Neuronal stem cell (in vitro differentiated cells): ENCODE measurements around the gene MEGF11.
A peak's percentile ranks its signal among the peaks of the same experiment; 100 is the strongest.

Experiments used
- DNase-seq: peaks from one replicate; pipeline ENCODE4 v3.0.0-alpha.2; 2013; ENCODE audit warnings: low spot score
- H2AFZ ChIP-seq: one replicate; pipeline ENCODE4 v1.6.1; 2013; ENCODE audit warnings: mild to moderate bottlenecking, low read length, inconsistent platforms
- H2AK5ac ChIP-seq: 2 replicates; pipeline ENCODE4 v1.6.1; 2013; ENCODE audit warnings: low read depth, mild to moderate bottlenecking, inconsistent platforms, low read length, moderate library complexity, mixed read lengths
- H2BK120ac ChIP-seq: 2 replicates; pipeline ENCODE4 v1.6.1; 2013; ENCODE audit warnings: low read depth, mild to moderate bottlenecking, inconsistent platforms, low read length, moderate library complexity, mixed read lengths
- H2BK12ac ChIP-seq: one replicate; pipeline ENCODE4 v1.6.1; 2013; ENCODE audit warnings: low read length, inconsistent platforms
- H2BK15ac ChIP-seq: 2 replicates; pipeline ENCODE4 v1.6.1; 2013; ENCODE audit warnings: mild to moderate bottlenecking, low read length, inconsistent platforms, mixed read lengths
- H2BK5ac ChIP-seq: one replicate; pipeline ENCODE4 v1.6.1; 2013; ENCODE audit warnings: inconsistent platforms, mild to moderate bottlenecking, low read length, moderate library complexity
- H3K14ac ChIP-seq: one replicate; pipeline ENCODE4 v1.6.1; 2013; ENCODE audit warnings: low read length, inconsistent platforms
- H3K18ac ChIP-seq: 2 replicates; pipeline ENCODE4 v1.6.1; 2013; ENCODE audit warnings: low read length, inconsistent platforms
- H3K23ac ChIP-seq: 2 replicates; pipeline ENCODE4 v1.6.1; 2013; ENCODE audit warnings: low read depth, mild to moderate bottlenecking, mixed read lengths, low read length, inconsistent platforms; ENCODE audit not compliant: poor library complexity
- H3K27ac ChIP-seq: replicated peaks from 3 replicates; pipeline ENCODE4 v1.5.1; 2013; ENCODE audit warnings: low read length, inconsistent platforms
- H3K27me3 ChIP-seq, 3 experiments: 2 replicates each; pipeline ENCODE4 v1.6.1; 2013; ENCODE audit warnings: low read length in 3 of 3, mild to moderate bottlenecking in 2 of 3, inconsistent platforms in 1 of 3, low read depth in 1 of 3, mixed read lengths in 1 of 3, moderate library complexity in 1 of 3; ENCODE audit not compliant: control insufficient read depth in 3 of 3, insufficient read depth in 3 of 3
- H3K36me3 ChIP-seq, 2 donors: replicated peaks in 1 of 2; 2 replicates each; pipeline ENCODE4 v1.6.1; 2013; ENCODE audit warnings: low read length in 2 of 2; ENCODE audit not compliant: control insufficient read depth in 2 of 2, insufficient read depth in 2 of 2
- H3K4ac ChIP-seq: 2 replicates; pipeline ENCODE4 v1.6.1; 2013; ENCODE audit warnings: inconsistent platforms, mild to moderate bottlenecking, low read length, moderate library complexity
- H3K4me1 ChIP-seq, 2 donors: 1 replicate in 1 of 2; 2 replicates in 1 of 2; pipeline ENCODE4 v1.6.1; 2013; ENCODE audit warnings: low read length in 2 of 2, low read depth in 1 of 2; ENCODE audit not compliant: control insufficient read depth in 2 of 2, insufficient read depth in 1 of 2
- H3K4me2 ChIP-seq: one replicate; pipeline ENCODE4 v1.6.1; 2013; ENCODE audit warnings: mild to moderate bottlenecking, low read length, inconsistent platforms; ENCODE audit not compliant: insufficient read depth, poor library complexity, severe bottlenecking
- H3K4me3 ChIP-seq, 2 donors: 2 replicates each; pipeline ENCODE4 v1.5.1; 2013; ENCODE audit warnings: low read length in 2 of 2, mild to moderate bottlenecking in 2 of 2, inconsistent platforms in 1 of 2, moderate library complexity in 1 of 2
- H3K79me1 ChIP-seq: one replicate; pipeline ENCODE4 v1.6.1; 2013; ENCODE audit warnings: low read depth, mild to moderate bottlenecking, inconsistent platforms, low read length, moderate library complexity
- H3K9ac ChIP-seq: one replicate; pipeline ENCODE4 v1.6.1; 2013; ENCODE audit warnings: mild to moderate bottlenecking, low read depth, low read length, inconsistent platforms; ENCODE audit not compliant: poor library complexity
- H3K9me3 ChIP-seq, 2 donors: replicated peaks in 1 of 2; 2 replicates each; pipeline versions ENCODE3 to v1.6.1; 2013; ENCODE audit warnings: low read length in 2 of 2, mild to moderate bottlenecking in 2 of 2, inconsistent platforms in 1 of 2, low read depth in 1 of 2, mixed read lengths in 1 of 2, moderate library complexity in 1 of 2; ENCODE audit not compliant: control insufficient read depth in 2 of 2, insufficient read depth in 1 of 2
- H4K8ac ChIP-seq: one replicate; pipeline ENCODE4 v1.6.1; 2013; ENCODE audit warnings: low read depth, mild to moderate bottlenecking, inconsistent platforms, low read length, moderate library complexity
- H4K91ac ChIP-seq: one replicate; pipeline ENCODE4 v1.6.1; 2013; ENCODE audit warnings: low read length, low read depth, mild to moderate bottlenecking, inconsistent platforms; ENCODE audit not compliant: poor library complexity
- WGBS, 2 donors: extraction: QIAGEN DNeasy Blood & Tissue Kit; methylation state at CpG; one replicate each; pipeline ENCODE4 v1.1.7; 2013; ENCODE audit warnings: missing lambda C conversion rate in 2 of 2, mixed read lengths in 1 of 2; ENCODE audit not compliant: insufficient read length in 2 of 2, insufficient replicate concordance in 1 of 2; ENCODE audit errors: extremely low coverage in 2 of 2; 5-methylcytosine and 5-hydroxymethylcytosine counted together

The MEGF11 gene

DNA sequence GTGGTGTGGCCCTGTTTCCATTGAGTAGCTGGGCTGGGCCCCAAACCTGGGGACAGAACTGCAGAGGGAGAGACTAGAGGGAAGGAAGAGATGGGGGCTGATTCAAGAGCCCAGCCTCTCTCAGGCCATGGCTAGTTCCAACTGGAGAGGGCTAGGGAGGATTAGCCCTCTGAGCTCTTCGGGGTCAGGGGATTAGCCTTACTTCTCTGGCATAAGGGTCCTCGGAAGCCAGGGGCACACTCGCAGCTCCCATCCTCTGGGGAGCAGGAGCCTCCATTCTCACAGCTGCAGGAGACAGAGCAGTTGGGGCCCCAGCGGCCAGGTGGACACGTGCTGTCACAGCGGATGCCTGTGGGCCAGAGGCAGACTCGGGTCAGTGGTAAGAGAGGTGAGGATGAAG, 330.9 kb downstream of the MEGF11 start:
- H2AK5ac ChIP-seq, result no peak overlapping the region
- no peak overlapping the region for H2BK120ac ChIP-seq
- H2BK15ac ChIP-seq, result no peak overlapping the region
- H3K27me3 ChIP-seq, result no peaks in the 10 kb centered on the region
- H3K4ac ChIP-seq, result no peak overlapping the region
- H3K14ac ChIP-seq, result no peak overlapping the region
- no CpG with 5 or more reads among the region's 7 CpGs for WGBS, 2 donors
- no peak for DNase-seq
- no peaks in the 10 kb centered on the region for H3K79me1 ChIP-seq
- H2BK12ac ChIP-seq, result no peak overlapping the region
- H3K4me2 ChIP-seq, result no peak overlapping the region
- no peaks in the 10 kb centered on the region for H3K9me3 ChIP-seq
- H4K91ac ChIP-seq, result no peak overlapping the region
- H3K18ac ChIP-seq, result peak overlapping the region; percentile 51
- no peak overlapping the region for H3K4me3 ChIP-seq
- no peak overlapping the region for H3K23ac ChIP-seq
- H2BK5ac ChIP-seq, result no peak overlapping the region
- no peak overlapping the region for H2AFZ ChIP-seq
- no peak overlapping the region for H4K8ac ChIP-seq
- H3K9ac ChIP-seq, result peak overlapping the region; percentile 33
- H3K4me1 ChIP-seq, result no peaks in the 10 kb centered on the region
- H3K27ac ChIP-seq, result no peak overlapping the region
- H3K36me3 ChIP-seq, result no peaks in the 10 kb centered on the region

DNA sequence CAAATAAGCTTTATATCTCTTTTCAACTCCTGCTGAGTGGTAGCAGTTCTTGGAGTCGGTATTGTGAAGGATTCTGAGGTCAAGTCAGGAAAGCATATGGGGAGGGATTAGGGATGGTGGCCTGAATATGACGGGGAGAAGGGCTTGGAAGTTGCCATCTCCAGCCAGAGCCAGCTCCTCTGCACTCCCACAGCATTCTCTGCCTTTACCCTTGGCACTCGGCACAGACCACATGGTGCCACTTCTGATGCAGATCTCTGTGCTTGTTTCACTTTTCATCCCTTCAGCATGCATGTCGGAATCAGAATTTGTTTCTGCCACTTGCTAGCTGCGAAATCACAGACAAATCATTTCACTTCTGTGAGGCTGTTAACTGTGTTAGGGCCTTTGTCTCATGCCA, 331.8 kb downstream of the MEGF11 start:
- Histone ChIP-seq H2BK15ac (no peak overlapping the region), H3K79me1 (no peaks in the 10 kb centered on the region), H3K18ac (no peak overlapping the region), H3K27me3 (no peaks in the 10 kb centered on the region), H3K14ac (no peak overlapping the region), H4K91ac (no peak overlapping the region), H4K8ac (no peak overlapping the region), H2BK5ac (no peak overlapping the region), H3K4me2 (no peak overlapping the region), H3K36me3 (no peaks in the 10 kb centered on the region), H3K27ac (no peak overlapping the region), H3K9ac (no peak overlapping the region), H3K23ac (no peak overlapping the region), H3K4ac (no peak overlapping the region), H3K4me3 (no peak overlapping the region), H3K4me1 (peaks cover 2 to 3% of the 10 kb centered on the region in 2 donors), H2AK5ac (no peak overlapping the region), H3K9me3 (no peaks in the 10 kb centered on the region), H2BK12ac (no peak overlapping the region), H2BK120ac (no peak overlapping the region), H2AFZ (no peak overlapping the region)
- DNase-seq, result no peak
- no CpG with 5 or more reads among the region's 5 CpGs for WGBS, 2 donors

DNA sequence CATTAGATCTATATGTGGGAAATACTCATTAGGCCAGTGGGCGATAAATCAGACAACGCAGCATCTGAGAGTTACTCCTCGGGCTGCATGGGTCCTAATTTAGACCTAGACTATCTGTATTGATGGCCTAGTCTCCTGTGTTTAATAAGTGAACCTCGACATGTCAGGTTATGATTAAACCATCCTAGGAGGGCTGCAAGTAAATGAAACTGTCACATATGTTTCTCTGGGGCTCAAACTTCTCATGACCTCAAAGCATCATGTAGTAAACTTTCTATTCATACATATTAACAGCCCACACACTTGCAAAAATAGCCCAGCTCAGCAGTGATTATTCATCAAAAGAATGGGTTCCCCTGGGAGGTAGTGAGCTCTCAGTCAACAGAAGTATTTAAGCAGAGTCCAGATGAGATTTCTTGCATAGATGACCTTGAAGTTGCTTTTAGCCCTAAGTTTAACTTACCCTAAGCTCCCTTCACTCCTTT, 332.7 kb downstream of the MEGF11 start:
- no peak overlapping the region for H2BK15ac ChIP-seq
- no peak overlapping the region for H2BK5ac ChIP-seq
- no peak overlapping the region for H3K4ac ChIP-seq
- H2BK120ac ChIP-seq, result no peak overlapping the region
- no peaks in the 10 kb centered on the region for H3K9me3 ChIP-seq
- no peaks in the 10 kb centered on the region for H3K79me1 ChIP-seq
- no peak overlapping the region for H3K23ac ChIP-seq
- no peaks in the 10 kb centered on the region for H3K36me3 ChIP-seq
- no CpG with 5 or more reads among the region's 4 CpGs for WGBS, 2 donors
- no peak overlapping the region for H3K14ac ChIP-seq
- H3K4me1 ChIP-seq, result peaks cover 7 to 8% of the 10 kb centered on the region in 2 donors
- H4K8ac ChIP-seq, result no peak overlapping the region
- no peak overlapping the region for H3K4me3 ChIP-seq
- no peak overlapping the region for H4K91ac ChIP-seq
- H3K4me2 ChIP-seq, result no peak overlapping the region
- no peak overlapping the region for H3K9ac ChIP-seq
- no peaks in the 10 kb centered on the region for H3K27me3 ChIP-seq
- no peak overlapping the region for H2BK12ac ChIP-seq
- H3K18ac ChIP-seq, result no peak overlapping the region
- H2AFZ ChIP-seq, result no peak overlapping the region
- DNase-seq, result no peak
- no peak overlapping the region for H3K27ac ChIP-seq
- H2AK5ac ChIP-seq, result no peak overlapping the region

- H3K4me2 ChIP-seq, result no peak overlapping the region
- no peak overlapping the region for H3K9ac ChIP-seq
- H4K91ac ChIP-seq, result no peak overlapping the region
- H2BK15ac ChIP-seq, result no peak overlapping the region
- H3K23ac ChIP-seq, result no peak overlapping the region
- no peaks in the 10 kb centered on the region for H3K27me3 ChIP-seq
- H2BK120ac ChIP-seq, result no peak overlapping the region
- WGBS, 2 donors, result no CpG with 5 or more reads among the region's 1 CpG
- no peaks in the 10 kb centered on the region for H3K79me1 ChIP-seq
- no peak overlapping the region for H3K14ac ChIP-seq
- no peaks in the 10 kb centered on the region for H3K9me3 ChIP-seq
- no peak overlapping the region for H3K4me3 ChIP-seq
- no peak for DNase-seq
- no peak overlapping the region for H4K8ac ChIP-seq
- H2BK12ac ChIP-seq, result no peak overlapping the region
- H3K4ac ChIP-seq, result no peak overlapping the region
- no peak overlapping the region for H2AFZ ChIP-seq
- no peak overlapping the region for H2BK5ac ChIP-seq
- H3K18ac ChIP-seq, result no peak overlapping the region
- H3K27ac ChIP-seq, result no peak overlapping the region
- no peaks in the 10 kb centered on the region for H3K36me3 ChIP-seq
- H2AK5ac ChIP-seq, result no peak overlapping the region
- peaks cover 7 to 8% of the 10 kb centered on the region in 2 donors for H3K4me1 ChIP-seq
Observed at GRCh38 chr15:65920121-65920520, 333.4 kb downstream of the MEGF11 start.
